ENCODE results near the gene PIP4K2B.
"Not testable (repeated sequence)": the region's sequence is repeated elsewhere in the genome, so short reads cannot be mapped to it uniquely, and the experiment has no call there.

The PIP4K2B gene

DNA sequence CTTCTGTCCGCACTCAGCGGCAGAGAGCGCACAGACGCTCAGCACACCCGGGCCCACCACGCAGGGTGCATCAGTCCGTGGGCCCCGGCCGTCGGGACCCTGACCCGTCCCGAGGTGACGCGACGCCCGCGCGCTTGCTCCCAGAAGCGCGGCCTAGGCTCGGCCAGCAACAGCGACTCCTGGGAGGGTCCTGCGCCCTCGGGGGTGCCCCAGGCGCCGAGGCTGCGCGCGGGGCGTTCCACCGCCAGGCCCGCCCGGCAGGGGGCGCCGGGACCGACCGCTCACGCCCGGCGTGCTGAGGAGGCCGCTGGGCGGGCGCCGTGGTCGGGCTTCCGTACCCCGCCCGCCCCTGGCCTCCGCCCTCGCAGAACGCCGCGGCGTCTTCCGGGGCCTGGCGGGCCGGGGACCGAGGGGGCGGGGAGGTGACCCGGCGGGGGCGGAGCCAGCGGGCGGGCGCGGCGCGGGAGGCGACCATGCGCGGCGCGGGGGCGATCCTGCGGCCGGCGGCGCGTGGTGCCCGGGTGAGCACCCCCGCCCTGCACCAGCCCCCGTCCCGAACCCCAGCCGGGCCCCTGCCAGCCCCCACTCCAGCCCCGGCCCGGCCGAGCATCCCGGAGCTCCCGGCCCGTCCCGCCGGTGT lies 69.3 kb downstream of the PIP4K2B start, which contains the start of gene CISD3:
Gene CISD3, plus strand, starts transcription at position 456 of the 640 bp plus-strand sequence. Its CDS starts 18 bp downstream, at position 474.
- TF ChIP-seq, protein P1, sequence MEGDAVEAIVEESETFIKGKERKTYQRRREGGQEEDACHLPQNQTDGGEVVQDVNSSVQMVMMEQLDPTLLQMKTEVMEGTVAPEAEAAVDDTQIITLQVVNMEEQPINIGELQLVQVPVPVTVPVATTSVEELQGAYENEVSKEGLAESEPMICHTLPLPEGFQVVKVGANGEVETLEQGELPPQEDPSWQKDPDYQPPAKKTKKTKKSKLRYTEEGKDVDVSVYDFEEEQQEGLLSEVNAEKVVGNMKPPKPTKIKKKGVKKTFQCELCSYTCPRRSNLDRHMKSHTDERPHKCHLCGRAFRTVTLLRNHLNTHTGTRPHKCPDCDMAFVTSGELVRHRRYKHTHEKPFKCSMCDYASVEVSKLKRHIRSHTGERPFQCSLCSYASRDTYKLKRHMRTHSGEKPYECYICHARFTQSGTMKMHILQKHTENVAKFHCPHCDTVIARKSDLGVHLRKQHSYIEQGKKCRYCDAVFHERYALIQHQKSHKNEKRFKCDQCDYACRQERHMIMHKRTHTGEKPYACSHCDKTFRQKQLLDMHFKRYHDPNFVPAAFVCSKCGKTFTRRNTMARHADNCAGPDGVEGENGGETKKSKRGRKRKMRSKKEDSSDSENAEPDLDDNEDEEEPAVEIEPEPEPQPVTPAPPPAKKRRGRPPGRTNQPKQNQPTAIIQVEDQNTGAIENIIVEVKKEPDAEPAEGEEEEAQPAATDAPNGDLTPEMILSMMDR (IDR thresholded peaks at IDR 0.05; ENCODE audit: control insufficient read depth, insufficient read depth, low read depth, low read length, missing control alignments), result peak; percentile 19
- no peak for DNase-seq (ENCODE audit: low read depth)
- H3K4me3 ChIP-seq (ENCODE audit: control insufficient read depth, low read depth, low read length), result peak within 1 kb of the TSS; percentile 84

DNA sequence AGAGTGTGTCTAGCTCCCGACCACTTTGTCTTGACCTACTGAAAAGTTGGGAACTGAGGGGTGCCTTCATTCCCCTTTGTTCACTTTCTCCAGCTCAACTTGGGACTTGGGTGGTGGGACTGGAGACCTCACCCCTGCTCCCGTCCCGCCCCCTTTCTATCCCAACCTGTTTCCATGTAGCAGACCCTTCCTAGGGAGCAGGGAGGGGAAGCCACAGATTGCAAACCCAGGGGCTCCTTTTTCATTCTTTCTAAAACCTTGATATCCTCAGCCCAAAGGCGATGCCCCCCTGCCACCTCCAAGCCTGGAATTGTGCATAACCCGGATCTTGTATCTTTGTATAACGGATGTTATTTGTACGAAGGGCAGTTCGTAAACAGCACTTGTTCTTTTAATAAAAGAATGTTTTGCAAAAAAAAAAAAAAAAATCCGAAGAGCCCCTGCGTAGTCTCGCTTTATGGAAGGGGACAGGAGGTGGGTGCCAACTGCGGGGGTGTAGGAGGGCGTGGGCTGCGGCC lies 69.9 kb downstream of the PIP4K2B start:
- TF ChIP-seq, protein P1 (IDR thresholded peaks at IDR 0.05; ENCODE audit: control insufficient read depth, insufficient read depth, low read depth, low read length, missing control alignments), result no peak
- DNase-seq (ENCODE audit: low read depth), result no peak
- H3K4me3 ChIP-seq (ENCODE audit: control insufficient read depth, low read depth, low read length), result peak overlapping the region; percentile 57

DNA sequence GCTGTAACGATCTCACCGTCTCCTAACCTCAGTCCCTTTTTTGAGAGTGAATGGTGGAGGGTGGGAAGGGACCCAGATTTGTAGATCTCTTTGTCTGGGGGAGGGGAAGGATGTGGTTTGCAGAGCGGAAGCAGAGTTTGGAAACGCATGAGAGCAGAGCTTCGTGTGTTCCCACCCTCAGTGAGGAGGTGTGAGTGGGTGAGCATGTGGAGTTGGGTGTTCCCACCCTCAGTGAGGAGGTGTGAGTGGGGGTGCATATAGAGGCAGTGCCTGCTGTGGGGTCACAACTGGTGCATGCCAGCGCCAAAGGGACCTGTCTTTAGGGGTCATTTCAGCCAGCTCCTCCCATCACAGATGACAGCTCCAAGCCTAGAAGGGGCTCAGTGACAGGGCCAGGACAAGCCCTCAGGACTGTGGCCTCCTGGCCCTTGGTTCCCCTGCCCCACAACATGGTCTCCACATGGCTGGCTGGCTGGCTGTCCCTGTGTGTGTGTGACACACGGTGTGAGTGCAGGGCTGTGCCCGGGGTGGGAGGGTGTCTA lies 71.0 kb downstream of the PIP4K2B start:
- no peak overlapping the region for H3K4me3 ChIP-seq (ENCODE audit: control insufficient read depth, low read depth, low read length)
- no peak for DNase-seq (ENCODE audit: low read depth)
- TF ChIP-seq, protein P1 (IDR thresholded peaks at IDR 0.05; ENCODE audit: control insufficient read depth, insufficient read depth, low read depth, low read length, missing control alignments), result no peak

DNA sequence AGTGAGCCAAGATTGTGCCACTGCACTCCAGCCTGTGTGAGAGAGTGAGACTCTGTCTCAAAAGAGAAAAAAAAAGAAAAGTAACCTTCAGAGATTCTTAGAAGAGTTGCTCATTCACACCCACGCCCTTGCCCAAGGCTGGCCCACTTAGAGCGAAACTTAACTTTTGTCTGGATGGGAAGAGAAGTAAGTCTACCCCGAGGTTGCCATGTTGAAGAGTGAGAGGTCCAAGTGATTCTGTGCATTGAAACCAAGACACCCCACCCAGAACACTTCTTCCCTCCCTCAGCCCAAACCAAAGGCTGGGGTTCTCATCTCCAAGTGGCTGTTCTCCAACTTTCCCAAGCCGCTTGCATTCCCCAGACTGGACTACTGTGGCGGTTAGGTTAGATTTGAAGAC lies 71.6 kb downstream of the PIP4K2B start:
- no peak overlapping the region for H3K4me3 ChIP-seq (ENCODE audit: control insufficient read depth, low read depth, low read length)
- TF ChIP-seq, protein P1 (IDR thresholded peaks at IDR 0.05; ENCODE audit: control insufficient read depth, insufficient read depth, low read depth, low read length, missing control alignments), result no peak
- DNase-seq (ENCODE audit: low read depth), result no peak

DNA sequence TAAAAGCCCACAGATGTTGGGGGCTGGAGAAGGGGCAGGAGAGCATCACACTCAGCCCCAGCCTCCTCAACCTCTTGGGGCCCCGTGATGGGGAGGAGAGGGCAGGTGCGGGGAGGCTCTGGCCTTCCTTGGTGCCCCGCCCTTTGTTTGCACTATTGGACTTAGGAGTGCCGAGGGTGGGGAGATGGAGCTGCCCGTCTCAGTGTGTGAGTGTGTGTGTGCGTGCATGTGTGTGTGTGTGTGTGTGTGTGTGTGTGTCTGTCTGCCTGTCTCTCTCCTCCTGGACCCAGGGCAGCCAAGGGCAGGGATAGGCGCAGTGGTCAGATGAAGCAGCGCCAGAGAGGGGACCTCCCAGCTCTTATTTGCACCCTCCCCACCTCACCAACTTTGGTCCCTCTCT lies 73.2 kb downstream of the PIP4K2B start:
- H3K4me3 ChIP-seq (ENCODE audit: control insufficient read depth, low read depth, low read length); DNase-seq (ENCODE audit: low read depth): not testable (repeated sequence)

DNA sequence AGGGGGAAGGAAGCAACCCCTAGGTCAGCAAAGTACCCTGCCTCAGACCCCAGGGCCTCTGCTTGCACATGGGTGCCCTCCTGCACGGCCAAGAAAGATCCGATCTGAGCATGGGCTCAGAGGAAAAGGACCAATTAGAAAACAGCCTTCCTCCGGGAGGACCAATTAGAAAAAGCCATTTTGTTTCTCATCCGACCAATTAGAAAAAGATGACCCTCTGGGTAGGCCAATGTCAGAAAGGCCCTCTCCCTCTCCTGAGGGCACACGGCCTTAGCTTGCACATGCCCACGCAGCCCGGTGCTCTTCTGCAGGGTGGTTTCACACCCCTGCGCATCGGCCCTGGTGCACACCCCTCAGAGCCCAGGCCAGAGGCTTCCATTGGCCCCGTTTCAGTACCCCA lies 74.3 kb downstream of the PIP4K2B start:
- TF ChIP-seq, protein P1 (IDR thresholded peaks at IDR 0.05; ENCODE audit: control insufficient read depth, insufficient read depth, low read depth, low read length, missing control alignments), result no peak
- no peak overlapping the region for H3K4me3 ChIP-seq (ENCODE audit: control insufficient read depth, low read depth, low read length)
- DNase-seq (ENCODE audit: low read depth), result no peak

DNA sequence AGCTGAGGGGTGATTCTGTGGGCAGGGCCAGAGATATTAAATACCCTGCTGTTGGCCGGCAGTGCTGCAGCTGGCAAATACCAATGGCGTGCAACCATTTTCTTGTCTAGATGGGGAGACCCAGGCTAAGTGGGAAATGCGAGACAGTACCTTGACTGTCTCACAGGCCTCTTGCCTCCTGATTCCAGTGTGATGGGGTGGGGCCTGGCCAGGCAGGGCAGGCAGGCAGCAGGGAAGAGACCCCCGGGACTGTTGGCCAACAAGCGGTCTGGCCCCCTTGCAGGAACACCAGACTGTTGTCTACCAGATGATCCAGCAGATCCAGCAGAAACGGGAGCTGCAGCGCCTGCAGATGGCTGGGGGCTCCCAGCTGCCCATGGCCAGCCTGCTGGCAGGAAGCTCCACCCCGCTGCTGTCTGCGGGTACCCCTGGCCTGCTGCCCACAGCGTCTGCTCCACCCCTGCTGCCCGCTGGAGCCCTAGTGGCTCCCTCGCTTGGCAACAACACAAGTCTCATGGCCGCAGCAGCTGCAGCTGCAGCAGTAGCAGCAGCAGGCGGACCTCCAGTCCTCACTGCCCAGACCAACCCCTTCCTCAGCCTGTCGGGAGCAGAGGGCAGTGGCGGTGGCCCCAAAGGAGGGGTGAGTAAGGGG lies 74.9 kb downstream of the PIP4K2B start:
- DNase-seq (ENCODE audit: low read depth), result no peak
- H3K4me3 ChIP-seq (ENCODE audit: control insufficient read depth, low read depth, low read length), result no peak overlapping the region
- TF ChIP-seq, protein P1 (IDR thresholded peaks at IDR 0.05; ENCODE audit: control insufficient read depth, insufficient read depth, low read depth, low read length, missing control alignments), result no peak
